Activated CD4-positive, alpha-beta T cell treated with anti-CD3 and anti-CD28 coated beads for 36 hours (primary cell): ENCODE measurements around the gene GUCY1B1. TPM values are rescaled to one million over a fixed set of nuclear protein-coding genes. Genes with fewer than 3 reads are reported as not detected.

Experiments
- ATAC-seq: fragments of 200-7000 bp; cut with Tn5 transposase; one replicate; pipeline ENCODE4 v1.10.0; 2021; ENCODE audit warnings: mild to moderate bottlenecking, moderate library complexity
- CTCF ChIA-PET: fragments of 350-600 bp; sonication (Branson Sonifier 250); formaldehyde crosslinking; loops from one replicate; lab custom pipeline; 2021; ENCODE audit warnings: antibody characterized with exemption; lab: Charles Lee
- POLR2A ChIA-PET: fragments of 350-600 bp; sonication (Branson Sonifier 250); formaldehyde crosslinking; loops from one replicate; lab custom pipeline; 2021; ENCODE audit warnings: antibody characterized with exemption, inconsistent platforms; lab: Charles Lee
- DNase-seq: peaks from one replicate; pipeline ENCODE4 v3.0.0-alpha.2; 2020
- H3K27ac Mint-ChIP-seq: one replicate; pipeline ENCODE4 v1.8.0; 2021; ENCODE audit warnings: mixed read lengths
- H3K27me3 Mint-ChIP-seq: one replicate; pipeline ENCODE4 v1.8.0; 2021; ENCODE audit warnings: mixed read lengths
- H3K36me3 Mint-ChIP-seq: one replicate; pipeline ENCODE4 v1.8.0; 2021; ENCODE audit warnings: low read depth, mixed read lengths
- H3K4me1 Mint-ChIP-seq: one replicate; pipeline ENCODE4 v1.8.0; 2021; ENCODE audit warnings: mixed read lengths
- H3K4me3 Mint-ChIP-seq: one replicate; pipeline ENCODE4 v1.8.0; 2021; ENCODE audit warnings: mild to moderate bottlenecking, moderate library complexity, mixed read lengths
- H3K9me3 Mint-ChIP-seq: one replicate; pipeline ENCODE4 v1.8.0; 2021; ENCODE audit warnings: low read depth, mixed read lengths
- intact Hi-C, 2 experiments: fragments of 100-400 bp; cut with DNase I in 1 of 2; cut with micrococcal nuclease in 1 of 2; formaldehyde crosslinking; loops; one replicate each; pipeline versions ENCODE4 v1.14.2 to v1.15.1; 2022 to 2024; cut with DNase I, micrococcal nuclease
- total RNA-seq, 2 experiments: library from RNA; stranded (reverse); gene quantifications; one replicate each; pipeline ENCODE4 v1.2.3, GENCODE V29; 2021

Gene GUCY1B1
- under 1 TPM; 0.37 to 0.63 TPM for total RNA-seq

DNA sequence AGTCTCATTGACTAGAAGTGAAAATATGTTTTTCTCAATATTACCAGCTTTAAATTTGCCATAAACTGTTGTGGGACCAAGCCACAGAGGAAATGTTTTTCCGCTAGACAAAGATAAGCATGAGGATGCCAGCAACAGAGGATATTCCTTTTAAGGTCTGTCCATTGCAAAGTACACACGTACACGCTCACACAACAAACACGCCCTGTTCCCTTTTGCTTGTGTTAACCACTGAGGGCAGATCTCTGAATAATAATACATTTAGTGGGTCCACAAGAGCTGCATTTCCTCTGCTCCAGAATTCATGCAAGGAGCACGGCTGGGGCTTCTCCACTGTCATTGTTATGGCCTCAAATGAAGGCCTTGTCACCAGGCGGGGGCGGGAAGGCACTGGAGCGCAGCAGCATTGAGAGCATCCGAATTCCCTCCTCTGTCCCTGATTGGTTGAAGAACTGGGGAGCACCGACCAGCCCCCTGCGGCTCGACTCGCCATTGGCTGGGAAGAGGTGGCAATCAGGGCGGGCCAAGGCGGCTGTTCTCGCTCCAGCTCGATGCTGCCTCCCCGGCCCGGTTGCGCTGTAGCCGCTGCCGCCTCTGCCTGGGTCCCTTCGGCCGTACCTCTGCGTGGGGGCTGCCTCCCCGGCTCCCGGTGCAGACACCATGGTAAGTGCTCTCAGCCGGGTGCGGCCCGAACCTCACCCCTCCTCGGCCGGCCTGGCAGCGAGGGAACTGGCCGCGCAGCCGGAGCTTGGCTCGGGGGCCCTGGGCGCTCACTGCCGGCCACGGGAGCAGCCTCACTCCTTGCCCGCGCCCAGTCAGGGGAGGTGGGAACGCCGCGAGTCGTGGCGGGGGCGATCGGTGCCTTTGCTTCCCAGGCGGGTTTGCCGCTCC is at the start of gene GUCY1B1:
Gene GUCY1B1, plus strand, starts transcription at position 541 of the 891 bp plus-strand sequence. Its CDS starts 120 bp downstream, at position 661.
- Mint-ChIP-seq H3K27ac (no peak within 1 kb of the TSS), H3K36me3 (no peaks in the 10 kb centered on the region), H3K4me3 (peak within 1 kb of the TSS; percentile 54), H3K9me3 (peaks cover 3% of the 10 kb centered on the region), H3K27me3 (peaks cover 21% of the 10 kb centered on the region), H3K4me1 (peaks cover 9% of the 10 kb centered on the region)
- DNase-seq (peak; percentile 87), ATAC-seq (peak; percentile 100)
- intact Hi-C loops: loop anchor here in 1 of 2 experiments (1.0 to 2.0 kb wide), 2 partner anchors 91 to 382 kb away; partner anchors contain the start of gene MAP9
- POLR2A ChIA-PET: interaction anchor here (0.6 kb wide), 1 partner anchor 83 kb away, joined by 3 read pairs; no protein-coding TSS in a partner anchor
- CTCF ChIA-PET: interaction anchor here (0.6 to 1.4 kb wide), 2 partner anchors 19 to 195 kb away, joined by 3 to 5 read pairs; partner anchors contain the start of gene CTSO

DNA sequence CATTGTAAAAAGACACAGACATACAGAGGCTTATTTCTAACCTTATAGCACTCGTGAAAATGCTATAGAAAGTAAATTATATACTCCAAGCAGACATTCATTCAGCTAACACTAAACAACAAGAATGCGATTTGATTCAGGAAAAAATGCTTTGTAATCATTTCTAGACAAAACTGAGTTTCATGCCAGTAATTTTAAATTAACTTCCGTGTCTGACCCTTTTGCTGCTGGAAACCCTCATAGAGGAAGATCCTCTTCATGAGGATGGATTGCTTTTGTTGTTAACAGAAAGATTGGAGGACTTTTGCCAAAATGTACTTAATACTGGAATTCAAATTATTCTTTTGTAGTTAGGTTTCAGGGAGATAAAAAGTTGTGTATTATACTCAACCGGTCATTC is 48.9 kb upstream of the GUCY1B1 start:
- ATAC-seq: no peak
- Mint-ChIP-seq H3K36me3 (no peaks in the 10 kb centered on the region), H3K9me3 (no peaks in the 10 kb centered on the region), H3K27ac (no peak overlapping the region), H3K4me1 (no peaks in the 10 kb centered on the region), H3K4me3 (no peak overlapping the region), H3K27me3 (peaks cover 2% of the 10 kb centered on the region)
- intact Hi-C loops: no loop called here
- DNase-seq: no peak
- POLR2A ChIA-PET: no interaction called here
- CTCF ChIA-PET: interaction anchor here (0.9 kb wide), 1 partner anchor 190 kb away, joined by 3 read pairs; no protein-coding TSS in a partner anchor

DNA sequence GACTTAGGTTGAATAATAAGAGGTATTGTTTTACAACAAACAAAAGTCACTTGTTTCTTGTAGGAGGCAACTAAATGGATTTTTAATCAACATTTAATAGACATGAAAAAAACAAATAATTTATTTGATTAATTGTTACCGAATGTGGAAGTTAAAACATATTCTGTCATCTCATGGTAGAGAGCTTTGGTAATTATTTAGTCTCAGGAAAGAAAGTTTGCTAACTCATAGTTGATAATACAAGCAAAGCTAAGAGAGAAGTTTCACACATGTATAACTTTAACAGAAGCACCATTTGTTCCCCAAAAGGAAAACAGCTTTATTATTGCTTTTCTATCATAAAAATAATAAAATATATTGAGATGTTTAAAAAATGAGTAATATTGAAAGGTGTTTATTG is 47.3 kb upstream of the GUCY1B1 start:
- Mint-ChIP-seq H3K9me3 (peaks cover 2% of the 10 kb centered on the region), H3K27ac (no peak overlapping the region), H3K36me3 (no peaks in the 10 kb centered on the region), H3K4me3 (no peak overlapping the region), H3K4me1 (no peaks in the 10 kb centered on the region), H3K27me3 (peaks cover 2% of the 10 kb centered on the region)
- ATAC-seq (no peak), DNase-seq (no peak)
- ChIA-PET CTCF (no interaction called here), POLR2A (no interaction called here)
- intact Hi-C loops: no loop called here

DNA sequence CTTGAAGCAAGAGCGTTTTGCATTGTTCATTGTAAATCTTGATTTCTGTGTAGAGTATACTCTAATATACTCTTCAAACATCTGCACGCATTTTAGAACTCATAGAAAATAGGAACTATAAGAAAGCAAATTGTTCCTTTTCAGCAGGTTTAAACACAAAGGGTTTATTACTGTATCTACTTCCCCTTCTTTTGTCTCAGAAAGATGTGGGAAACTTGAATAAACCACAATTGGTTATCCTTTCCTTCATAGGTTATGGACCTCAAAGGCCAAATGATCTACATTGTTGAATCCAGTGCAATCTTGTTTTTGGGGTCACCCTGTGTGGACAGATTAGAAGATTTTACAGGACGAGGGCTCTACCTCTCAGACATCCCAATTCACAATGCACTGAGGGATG is 46.0 kb upstream of the GUCY1B1 start:
- CTCF ChIA-PET: no interaction called here

DNA sequence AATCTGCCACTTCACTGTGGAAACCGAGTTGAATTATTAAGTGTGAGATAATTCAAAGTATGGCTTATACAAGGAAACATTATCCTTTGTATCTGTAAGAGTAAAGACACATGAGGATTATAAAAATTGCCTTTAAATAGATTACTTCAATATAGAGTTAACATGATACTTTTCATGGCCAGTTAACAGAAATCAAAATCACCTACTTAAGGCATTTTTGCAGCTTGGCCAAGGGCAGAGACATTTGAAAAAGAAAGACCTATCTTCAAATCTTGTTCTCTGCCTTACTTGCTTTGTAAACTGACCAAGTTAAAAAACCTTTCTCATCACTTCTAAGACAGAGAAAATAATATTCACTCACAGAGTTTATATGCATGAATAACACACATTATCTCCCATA is 44.9 kb upstream of the GUCY1B1 start:
- intact Hi-C loops: no loop called here
- Mint-ChIP-seq H3K9me3 (peaks cover 2% of the 10 kb centered on the region), H3K27ac (no peak overlapping the region), H3K4me3 (no peak overlapping the region), H3K36me3 (no peaks in the 10 kb centered on the region), H3K27me3 (no peaks in the 10 kb centered on the region), H3K4me1 (no peaks in the 10 kb centered on the region)
- ChIA-PET POLR2A (no interaction called here), CTCF (no interaction called here)
- ATAC-seq: no peak
- DNase-seq: no peak

More for the DNA sequence above, 46.0 kb upstream of the GUCY1B1 start:
- H3K27ac Mint-ChIP-seq: no peak overlapping the region
- ATAC-seq (no peak), DNase-seq (no peak)
- H3K4me1 Mint-ChIP-seq: no peaks in the 10 kb centered on the region
- no peaks in the 10 kb centered on the region for H3K36me3 Mint-ChIP-seq
- intact Hi-C loops: no loop called here
- POLR2A ChIA-PET: no interaction called here
- H3K9me3 Mint-ChIP-seq: peaks cover 2% of the 10 kb centered on the region
- no peak overlapping the region for H3K4me3 Mint-ChIP-seq
- H3K27me3 Mint-ChIP-seq: no peaks in the 10 kb centered on the region

DNA sequence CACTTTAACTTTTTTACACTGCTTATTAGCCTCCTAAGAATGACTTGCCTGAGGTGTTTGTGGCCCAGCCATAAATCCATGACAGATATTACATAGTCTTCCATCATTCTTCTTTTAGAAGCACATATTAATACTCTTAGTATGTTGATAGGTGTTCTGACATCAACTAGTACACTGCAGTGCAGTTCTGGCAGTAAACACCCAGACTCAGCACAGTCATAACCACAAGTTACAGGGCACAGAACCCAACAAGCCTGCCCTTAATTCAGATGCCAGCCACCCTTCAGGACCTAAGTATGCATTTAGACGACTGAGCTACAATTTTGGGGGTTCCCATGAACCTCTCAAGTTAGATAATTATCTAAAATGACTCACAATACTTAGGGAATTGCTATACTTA is 36.5 kb upstream of the GUCY1B1 start:
- ChIA-PET POLR2A (no interaction called here), CTCF (no interaction called here)
- no peaks in the 10 kb centered on the region for H3K9me3 Mint-ChIP-seq
- intact Hi-C loops: no loop called here
- H3K4me1 Mint-ChIP-seq: no peaks in the 10 kb centered on the region
- H3K4me3 Mint-ChIP-seq: no peak overlapping the region
- H3K27ac Mint-ChIP-seq: no peak overlapping the region
- peaks cover 4% of the 10 kb centered on the region for H3K27me3 Mint-ChIP-seq
- no peaks in the 10 kb centered on the region for H3K36me3 Mint-ChIP-seq
- ATAC-seq: no peak
- DNase-seq: no peak

DNA sequence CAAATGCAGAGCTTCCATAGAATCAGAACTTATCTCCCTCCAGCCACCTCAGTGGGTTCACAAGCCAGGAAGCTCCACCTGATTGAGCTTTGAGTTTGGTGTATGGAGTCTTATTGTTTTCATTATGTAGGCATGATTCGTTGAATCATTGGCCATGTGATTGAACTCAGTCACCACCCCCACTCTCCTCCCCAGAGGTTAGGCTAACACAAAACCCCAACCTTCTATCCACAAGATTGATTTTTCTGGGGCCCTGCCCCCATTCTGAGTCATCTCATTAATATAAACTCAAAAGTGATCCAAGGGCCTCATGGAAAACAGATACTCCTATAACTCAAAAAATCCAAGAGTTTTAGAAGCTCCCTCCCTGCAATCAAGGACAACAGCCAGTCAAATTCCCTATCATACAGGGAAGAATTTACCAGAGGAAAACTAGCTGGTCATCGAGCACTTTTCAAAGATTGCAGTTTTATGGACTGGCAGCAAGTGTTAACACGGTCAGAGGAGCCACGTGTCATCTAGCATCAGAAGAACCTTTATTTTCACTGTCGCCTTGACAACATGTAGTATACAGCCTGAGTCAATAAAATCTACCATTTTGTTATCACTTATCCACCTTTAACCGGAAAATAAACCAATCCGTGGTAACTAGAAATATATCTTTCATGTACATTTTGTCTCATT is 35.9 kb upstream of the GUCY1B1 start:
- no peak overlapping the region for H3K4me3 Mint-ChIP-seq

DNA sequence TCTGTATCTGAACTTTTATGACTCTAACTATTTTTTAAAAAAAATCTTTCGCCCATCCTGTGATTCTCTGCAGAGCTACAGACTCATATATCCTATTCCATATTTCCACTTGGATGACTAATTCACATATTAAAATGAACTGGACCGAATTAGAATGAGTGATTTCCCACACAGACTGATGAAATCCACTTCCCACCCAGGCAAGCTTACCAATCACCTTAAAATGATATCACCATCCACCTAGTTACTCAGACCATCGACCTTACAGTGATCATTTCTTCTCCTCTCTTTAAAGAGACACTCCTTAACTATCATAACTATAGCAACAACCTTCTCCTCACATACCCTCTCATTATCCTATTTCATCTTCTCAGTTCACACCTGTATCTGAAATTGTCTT is 34.1 kb upstream of the GUCY1B1 start:
- no peak overlapping the region for H3K4me3 Mint-ChIP-seq
- H3K36me3 Mint-ChIP-seq: no peaks in the 10 kb centered on the region
- CTCF ChIA-PET: no interaction called here
- ATAC-seq: no peak
- H3K9me3 Mint-ChIP-seq: no peaks in the 10 kb centered on the region
- intact Hi-C loops: no loop called here
- POLR2A ChIA-PET: no interaction called here
- H3K27ac Mint-ChIP-seq: no peak overlapping the region
- no peak for DNase-seq
- no peaks in the 10 kb centered on the region for H3K4me1 Mint-ChIP-seq
- peaks cover 4% of the 10 kb centered on the region for H3K27me3 Mint-ChIP-seq

More for the DNA sequence above, 35.9 kb upstream of the GUCY1B1 start:
- intact Hi-C loops: no loop called here
- no peaks in the 10 kb centered on the region for H3K36me3 Mint-ChIP-seq
- H3K27ac Mint-ChIP-seq: no peak overlapping the region
- ATAC-seq (no peak), DNase-seq (peak; percentile 5)
- no peaks in the 10 kb centered on the region for H3K9me3 Mint-ChIP-seq
- H3K27me3 Mint-ChIP-seq: peaks cover 4% of the 10 kb centered on the region
- ChIA-PET POLR2A (no interaction called here), CTCF (interaction anchor here (0.8 kb wide), 1 partner anchor 63 kb away, joined by 3 read pairs; no protein-coding TSS in a partner anchor)
- no peaks in the 10 kb centered on the region for H3K4me1 Mint-ChIP-seq

DNA sequence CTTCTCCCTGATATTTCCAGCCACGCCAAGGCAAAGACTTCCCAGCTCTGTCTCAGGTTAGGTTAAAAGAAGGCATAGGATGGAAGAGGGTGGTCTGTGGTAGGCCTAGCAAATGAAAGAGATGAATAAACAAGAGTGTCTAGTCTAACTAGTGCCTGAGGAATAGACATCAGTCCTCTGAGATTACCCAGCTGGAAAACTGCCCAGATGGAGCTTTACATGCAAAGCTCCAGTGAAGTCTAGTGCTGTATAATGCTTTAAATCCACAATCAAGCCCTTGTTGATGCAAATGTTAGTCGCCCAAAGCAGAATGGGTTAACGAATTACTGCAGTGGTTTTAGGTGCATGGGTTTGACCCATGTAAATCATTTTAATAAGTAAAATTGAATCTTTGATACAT is 24.8 kb upstream of the GUCY1B1 start:
- Mint-ChIP-seq H3K4me1 (no peaks in the 10 kb centered on the region), H3K4me3 (no peak overlapping the region), H3K9me3 (no peaks in the 10 kb centered on the region), H3K27ac (no peak overlapping the region), H3K36me3 (no peaks in the 10 kb centered on the region), H3K27me3 (peaks cover 3% of the 10 kb centered on the region)
- intact Hi-C loops: no loop called here
- ChIA-PET CTCF (no interaction called here), POLR2A (no interaction called here)
- DNase-seq (no peak), ATAC-seq (no peak)

DNA sequence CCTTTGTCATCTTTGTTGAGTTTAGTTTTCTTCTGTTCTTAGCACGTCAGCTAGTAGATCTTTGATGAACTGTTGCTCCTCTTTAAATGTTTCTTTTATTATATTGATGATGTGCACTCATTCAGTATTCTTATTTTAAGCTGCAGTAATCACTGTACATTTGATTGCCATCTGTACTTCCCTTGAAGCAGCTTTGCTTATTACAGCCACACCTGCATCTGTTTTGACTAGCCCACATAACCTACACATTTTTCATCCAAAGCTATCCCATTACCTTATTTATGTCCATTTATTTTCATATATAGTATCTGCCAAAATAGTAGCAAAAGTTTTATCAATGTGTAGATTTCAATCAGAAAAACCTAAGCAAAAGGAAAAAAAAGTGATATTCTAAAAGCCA is 23.9 kb upstream of the GUCY1B1 start:
- DNase-seq (no peak), ATAC-seq (no peak)
- POLR2A ChIA-PET: no interaction called here
- H3K9me3 Mint-ChIP-seq: no peaks in the 10 kb centered on the region
- H3K27ac Mint-ChIP-seq: no peak overlapping the region
- H3K4me3 Mint-ChIP-seq: no peak overlapping the region
- H3K4me1 Mint-ChIP-seq: no peaks in the 10 kb centered on the region
- CTCF ChIA-PET: interaction anchor here (1.2 kb wide), 1 partner anchor 9 kb away, joined by 3 read pairs; no protein-coding TSS in a partner anchor
- H3K36me3 Mint-ChIP-seq: no peaks in the 10 kb centered on the region
- intact Hi-C loops: no loop called here
- peaks cover 3% of the 10 kb centered on the region for H3K27me3 Mint-ChIP-seq

DNA sequence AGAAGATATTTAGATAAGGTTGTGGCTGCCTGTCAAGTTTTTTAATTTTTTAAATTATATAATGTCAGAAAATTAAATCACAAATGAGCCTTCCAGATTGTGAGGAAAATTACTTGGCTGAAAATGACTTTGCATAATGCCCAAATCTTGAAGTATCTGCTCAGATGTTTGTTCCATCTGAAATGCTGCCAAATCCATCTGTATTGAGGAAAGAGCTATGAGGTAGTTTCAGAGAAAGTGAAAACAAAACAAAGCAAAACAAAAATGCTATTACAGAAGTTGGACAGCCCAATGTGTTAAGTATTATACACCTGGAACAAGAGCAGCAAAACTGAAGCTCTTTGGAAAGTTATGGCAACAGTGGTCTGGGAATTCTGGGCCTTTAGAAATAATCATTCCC is 23.3 kb upstream of the GUCY1B1 start:
- DNase-seq: no peak
- intact Hi-C loops: no loop called here
- ChIA-PET POLR2A (no interaction called here), CTCF (interaction anchor here (1.2 kb wide), 1 partner anchor 10 kb away, joined by 3 read pairs; no protein-coding TSS in a partner anchor)
- no peak for ATAC-seq
- H3K4me1 Mint-ChIP-seq: no peaks in the 10 kb centered on the region
- H3K36me3 Mint-ChIP-seq: no peaks in the 10 kb centered on the region
- no peak overlapping the region for H3K4me3 Mint-ChIP-seq
- no peak overlapping the region for H3K27ac Mint-ChIP-seq
- no peaks in the 10 kb centered on the region for H3K9me3 Mint-ChIP-seq
- H3K27me3 Mint-ChIP-seq: peaks cover 3% of the 10 kb centered on the region
